C4-2B (cell line): ENCODE results near the gene RAB31.

Experiments used
- ZFX ChIP-seq: fragments of 450-650 bp; IDR thresholded peaks from 2 replicates; pipeline ENCODE4 v1.6.1; 2017
- TF ChIP-seq, protein P1 (sequence below): fragments of 450-650 bp; conservative IDR thresholded peaks from 2 replicates; pipeline ENCODE4 v1.5.1; 2017; ENCODE audit warnings: mild to moderate bottlenecking

DNA sequence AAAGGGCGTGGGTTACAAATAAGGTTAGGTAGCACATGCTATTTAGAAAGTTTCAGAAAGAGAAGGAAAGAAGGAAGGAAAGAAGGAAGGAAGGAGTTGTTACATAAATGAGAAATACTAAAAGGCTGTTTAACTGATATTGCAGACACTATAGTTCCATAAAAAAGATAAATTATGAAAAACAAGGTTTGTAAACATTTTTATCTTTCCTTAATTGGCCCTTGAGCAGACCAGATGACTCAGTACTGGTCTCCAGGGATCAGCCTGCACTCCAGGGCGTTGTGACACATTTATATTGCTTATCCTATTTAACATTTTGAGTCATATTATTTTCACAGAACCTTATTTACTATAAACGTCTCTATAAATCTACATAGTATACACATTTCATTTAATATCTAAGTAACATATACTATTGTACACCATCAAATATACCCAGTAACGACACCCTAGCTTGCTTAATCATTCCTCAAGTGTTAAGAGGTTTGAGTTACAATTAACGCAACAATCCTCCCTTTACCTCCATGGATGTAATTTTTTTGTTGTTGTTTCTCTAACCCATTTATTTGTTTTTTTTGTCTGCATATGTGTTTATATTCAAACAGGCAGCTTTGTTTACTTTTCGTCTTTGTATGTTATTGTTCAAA lies 2.8 kb upstream of the RAB31 start:
- TF ChIP-seq, protein P1, sequence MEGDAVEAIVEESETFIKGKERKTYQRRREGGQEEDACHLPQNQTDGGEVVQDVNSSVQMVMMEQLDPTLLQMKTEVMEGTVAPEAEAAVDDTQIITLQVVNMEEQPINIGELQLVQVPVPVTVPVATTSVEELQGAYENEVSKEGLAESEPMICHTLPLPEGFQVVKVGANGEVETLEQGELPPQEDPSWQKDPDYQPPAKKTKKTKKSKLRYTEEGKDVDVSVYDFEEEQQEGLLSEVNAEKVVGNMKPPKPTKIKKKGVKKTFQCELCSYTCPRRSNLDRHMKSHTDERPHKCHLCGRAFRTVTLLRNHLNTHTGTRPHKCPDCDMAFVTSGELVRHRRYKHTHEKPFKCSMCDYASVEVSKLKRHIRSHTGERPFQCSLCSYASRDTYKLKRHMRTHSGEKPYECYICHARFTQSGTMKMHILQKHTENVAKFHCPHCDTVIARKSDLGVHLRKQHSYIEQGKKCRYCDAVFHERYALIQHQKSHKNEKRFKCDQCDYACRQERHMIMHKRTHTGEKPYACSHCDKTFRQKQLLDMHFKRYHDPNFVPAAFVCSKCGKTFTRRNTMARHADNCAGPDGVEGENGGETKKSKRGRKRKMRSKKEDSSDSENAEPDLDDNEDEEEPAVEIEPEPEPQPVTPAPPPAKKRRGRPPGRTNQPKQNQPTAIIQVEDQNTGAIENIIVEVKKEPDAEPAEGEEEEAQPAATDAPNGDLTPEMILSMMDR, result no peak
- TF ChIP-seq ZFX, result no peak
